Measurements from ENCODE around the gene ZNF516.

DNA sequence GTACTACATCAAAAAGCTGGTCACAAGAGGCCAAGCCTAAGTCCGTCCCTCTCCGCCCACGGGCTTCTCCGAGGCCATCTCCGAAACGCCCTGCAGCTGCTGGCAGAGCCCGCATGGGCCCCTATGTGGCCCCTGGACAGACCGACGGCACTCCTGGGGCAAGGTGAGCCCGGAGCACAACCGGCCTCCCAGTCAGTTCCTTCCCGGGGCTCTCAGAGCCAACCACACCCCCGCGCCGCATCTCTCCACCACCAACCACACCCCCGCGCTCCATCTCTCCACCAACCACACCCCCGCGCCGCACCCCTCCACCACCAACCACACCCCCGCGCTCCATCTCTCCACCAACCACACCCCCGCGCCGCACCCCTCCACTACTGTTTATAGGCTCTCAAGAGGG lies 93.5 kb downstream of the ZNF516 start:
- TF ChIP-seq CTCF (IDR thresholded peaks at IDR 0.05), result no peak
- TF ChIP-seq POLR2A (IDR thresholded peaks at IDR 0.05), result no peak
